Esophagus (tissue), 2 donors: ENCODE data around the gene VPS37B. TPM values are rescaled to one million over a fixed set of nuclear protein-coding genes. Genes with fewer than 3 reads are reported as not detected.

Experiments used
- H3K27ac ChIP-seq, 2 donors: one replicate each; pipeline ENCODE4 v1.5.1; 2013; ENCODE audit warnings: low read depth in 2 of 2, mild to moderate bottlenecking in 2 of 2, inconsistent platforms in 1 of 2, low read length in 1 of 2, moderate library complexity in 1 of 2
- H3K27me3 ChIP-seq, 2 donors: one replicate each; pipeline ENCODE4 v1.6.1; 2013; ENCODE audit warnings: low read length in 2 of 2, control low read depth in 1 of 2, mild to moderate bottlenecking in 1 of 2; ENCODE audit not compliant: insufficient read depth in 2 of 2, control insufficient read depth in 1 of 2
- H3K36me3 ChIP-seq, 2 donors: one replicate each; pipeline ENCODE4 v1.6.1; 2013; ENCODE audit warnings: low read length in 1 of 2; ENCODE audit not compliant: control insufficient read depth in 2 of 2, insufficient read depth in 2 of 2
- H3K4me1 ChIP-seq, 2 donors: one replicate each; pipeline ENCODE4 v1.6.1; 2013; ENCODE audit warnings: low read length in 1 of 2; ENCODE audit not compliant: control insufficient read depth in 2 of 2, insufficient read depth in 2 of 2
- H3K4me3 ChIP-seq, 2 donors: one replicate each; pipeline ENCODE4 v1.5.1; 2013; ENCODE audit warnings: low read length in 2 of 2, mild to moderate bottlenecking in 2 of 2, low read depth in 1 of 2, moderate library complexity in 1 of 2
- H3K9me3 ChIP-seq, 2 donors: one replicate each; pipeline ENCODE4 v1.6.1; 2013; ENCODE audit warnings: mild to moderate bottlenecking in 2 of 2, low read depth in 1 of 2, low read length in 1 of 2, moderate library complexity in 1 of 2; ENCODE audit not compliant: control insufficient read depth in 2 of 2, insufficient read depth in 1 of 2
- WGBS, 2 donors: extraction: QIAGEN DNeasy Blood & Tissue Kit; methylation state at CpG; one replicate each; pipeline ENCODE4 v1.1.7; 2013; 5-methylcytosine and 5-hydroxymethylcytosine counted together
- polyA plus RNA-seq, 2 donors: library from polyadenylated mRNA; stranded (reverse); fragments of 200-250 nt; gene quantifications; one replicate each; pipeline ENCODE4 v1.2.3, GENCODE V29; 2013
- donor health status: healthy with polysubstance abuse.
- donor health status: Bipolar disorder and iron deficiency.

Gene VPS37B
- polyA plus RNA-seq, 2 donors = 50.2 to 81.4 TPM

DNA sequence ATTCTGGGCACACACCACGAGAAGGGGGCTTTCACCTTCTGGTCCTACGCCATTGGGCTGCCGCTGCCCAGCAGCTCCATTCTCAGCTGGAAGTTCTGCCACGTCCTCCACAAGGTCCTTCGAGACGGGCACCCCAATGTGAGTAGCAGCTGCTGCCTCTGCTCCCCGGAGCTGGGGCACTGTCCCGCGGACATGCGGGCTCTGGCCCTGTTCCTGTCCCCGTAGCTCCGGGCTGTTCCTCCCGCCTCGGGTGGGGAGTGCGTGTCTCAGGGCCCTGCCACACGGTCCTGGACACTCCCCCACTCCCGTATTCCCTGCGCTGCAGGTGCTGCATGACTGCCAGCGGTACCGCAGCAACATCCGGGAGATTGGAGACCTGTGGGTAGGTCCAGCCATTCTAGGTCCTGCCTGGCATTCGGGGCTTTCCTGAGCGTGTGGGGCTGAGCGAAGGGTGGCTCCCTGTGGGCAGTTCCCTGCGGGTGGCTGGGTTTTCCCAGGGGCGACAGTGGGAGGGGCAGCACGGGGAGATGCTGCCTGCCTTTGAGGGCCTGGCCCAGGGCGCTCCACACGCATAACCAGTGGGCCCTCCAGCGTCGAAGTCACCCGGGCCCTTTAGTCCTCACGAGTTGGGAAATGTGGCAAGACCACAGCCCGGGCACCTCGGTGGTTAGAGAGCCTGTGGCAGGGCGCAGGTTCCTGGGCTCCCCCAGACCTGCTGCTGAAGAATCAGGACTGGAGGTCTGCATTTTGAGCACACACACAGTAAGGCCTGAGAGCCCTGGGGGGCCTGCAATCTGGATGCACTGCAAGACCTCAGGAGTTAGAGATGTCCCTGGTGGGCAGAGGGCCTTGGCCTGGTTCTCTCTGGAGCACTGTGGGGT lies 47.2 kb downstream of the VPS37B start:
- WGBS, 2 donors = 82 to 89% methylated on average over 33 to 36 of the region's 36 CpGs
- Histone ChIP-seq H3K27me3 (no peaks in the 10 kb centered on the region), H3K27ac (no peak overlapping the region), H3K4me3 (no peak overlapping the region), H3K9me3 (no peaks in the 10 kb centered on the region), H3K36me3 (peaks cover 0 to 14% of the 10 kb centered on the region in 2 donors), H3K4me1 (peaks cover 7 to 17% of the 10 kb centered on the region in 2 donors)

DNA sequence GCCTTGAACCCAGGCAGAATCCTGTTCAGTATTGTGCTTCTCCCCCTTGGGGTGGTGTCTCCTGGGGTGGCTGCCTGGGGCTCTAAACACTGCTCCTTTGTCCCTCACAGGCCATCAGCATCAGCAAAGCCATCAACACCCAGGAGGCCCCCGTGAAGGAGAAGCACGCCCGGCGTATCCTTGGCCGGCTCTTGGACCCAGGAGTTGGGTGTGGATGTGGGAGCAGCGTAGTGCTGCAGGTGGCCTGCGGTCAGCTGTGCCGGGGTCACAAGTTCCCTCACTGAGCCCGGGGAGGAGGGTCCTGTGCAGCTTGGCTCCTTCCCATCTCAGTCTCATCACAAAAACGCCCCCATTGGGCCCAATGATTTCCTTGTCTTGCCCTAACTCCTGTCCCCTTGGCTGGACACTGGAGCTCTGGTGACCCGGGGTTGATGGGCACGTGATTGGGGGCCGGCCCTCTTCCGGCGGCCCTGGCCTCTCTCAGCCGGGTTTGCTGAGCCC lies 48.0 kb downstream of the VPS37B start:
- peaks cover 7 to 14% of the 10 kb centered on the region in 2 donors for H3K4me1 ChIP-seq

DNA sequence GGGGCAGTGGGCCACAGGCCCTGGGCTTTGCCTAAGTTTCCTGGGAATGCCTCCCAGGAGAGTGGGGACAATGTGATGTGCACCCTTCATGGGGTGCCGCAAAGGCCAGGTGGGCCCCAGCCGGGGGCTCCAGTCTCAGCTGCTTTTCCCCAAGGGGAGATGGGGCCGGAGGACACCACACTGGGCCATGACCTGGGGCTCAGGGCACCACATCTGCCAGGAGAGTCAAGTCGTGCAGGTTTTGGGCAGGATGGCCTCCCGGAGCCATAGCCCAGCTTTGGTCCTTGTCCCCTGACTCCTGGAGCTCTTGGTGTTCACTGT lies 48.4 kb downstream of the VPS37B start:
- no peaks in the 10 kb centered on the region for H3K27me3 ChIP-seq
- peaks cover 0 to 14% of the 10 kb centered on the region in 2 donors for H3K36me3 ChIP-seq
- H3K9me3 ChIP-seq = no peaks in the 10 kb centered on the region
- H3K27ac ChIP-seq = no peak overlapping the region
- peaks cover 7 to 13% of the 10 kb centered on the region in 2 donors for H3K4me1 ChIP-seq
- H3K4me3 ChIP-seq = no peak overlapping the region
- 86 to 88% methylated on average over 5 of the region's 5 CpGs for WGBS, 2 donors

More for the DNA sequence above, 48.0 kb downstream of the VPS37B start:
- Histone ChIP-seq H3K9me3 (no peaks in the 10 kb centered on the region), H3K4me3 (no peak overlapping the region), H3K27me3 (no peaks in the 10 kb centered on the region), H3K36me3 (peaks cover 0 to 14% of the 10 kb centered on the region in 2 donors), H3K27ac (no peak overlapping the region)
- WGBS, 2 donors = 89 to 91% methylated on average over 16 of the region's 16 CpGs

DNA sequence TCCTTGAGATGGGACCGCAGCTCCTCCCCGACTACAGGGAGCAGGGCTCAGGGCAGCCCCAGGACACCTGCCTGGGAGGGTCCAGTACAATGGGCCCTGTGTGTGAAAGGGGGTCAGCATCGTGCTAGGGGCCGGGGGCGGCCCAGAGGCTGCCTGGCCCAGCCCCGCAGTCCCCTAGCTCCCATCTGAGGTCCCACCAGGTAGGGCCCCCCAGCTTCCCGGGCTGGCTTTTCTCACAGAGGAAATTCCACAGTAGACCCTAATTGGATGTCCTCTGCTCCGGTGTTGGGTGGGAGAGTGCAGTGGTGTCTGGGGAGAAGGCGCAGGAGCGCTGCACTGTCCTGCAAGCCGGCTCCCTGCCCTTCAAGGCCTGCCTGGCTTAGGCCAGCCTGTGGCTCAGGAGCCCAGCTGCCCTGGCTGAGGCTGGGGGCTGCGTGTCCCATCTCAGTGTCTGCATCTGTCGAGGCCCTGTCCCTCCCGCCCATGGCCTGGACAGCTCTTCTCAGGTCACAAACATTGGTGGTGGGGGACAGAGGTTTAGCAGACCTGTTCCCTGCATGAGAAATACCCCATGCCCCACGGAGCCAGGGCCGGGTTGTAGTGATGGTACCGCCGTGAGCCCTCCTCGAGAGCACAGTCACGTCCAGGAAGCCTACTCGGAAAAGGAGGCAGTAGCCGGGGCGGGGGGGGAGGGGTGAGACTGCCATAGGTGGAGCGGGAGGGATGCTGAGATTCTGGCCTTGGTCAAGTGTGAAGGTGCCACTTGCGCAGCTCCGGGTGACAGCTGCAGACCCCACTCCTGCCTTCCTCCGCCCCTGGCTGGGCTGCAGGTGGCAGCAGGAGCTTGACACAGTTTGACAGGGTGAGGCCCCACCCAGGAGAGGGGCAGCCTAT lies 49.1 kb downstream of the VPS37B start:
- H3K36me3 ChIP-seq = peaks cover 0 to 14% of the 10 kb centered on the region in 2 donors
- WGBS, 2 donors = 89 to 90% methylated on average over 27 of the region's 27 CpGs
- H3K27me3 ChIP-seq = no peaks in the 10 kb centered on the region
- H3K27ac ChIP-seq = no peak overlapping the region
- H3K4me1 ChIP-seq = peaks cover 3 to 8% of the 10 kb centered on the region in 2 donors
- H3K9me3 ChIP-seq = no peaks in the 10 kb centered on the region
- H3K4me3 ChIP-seq = no peak overlapping the region

DNA sequence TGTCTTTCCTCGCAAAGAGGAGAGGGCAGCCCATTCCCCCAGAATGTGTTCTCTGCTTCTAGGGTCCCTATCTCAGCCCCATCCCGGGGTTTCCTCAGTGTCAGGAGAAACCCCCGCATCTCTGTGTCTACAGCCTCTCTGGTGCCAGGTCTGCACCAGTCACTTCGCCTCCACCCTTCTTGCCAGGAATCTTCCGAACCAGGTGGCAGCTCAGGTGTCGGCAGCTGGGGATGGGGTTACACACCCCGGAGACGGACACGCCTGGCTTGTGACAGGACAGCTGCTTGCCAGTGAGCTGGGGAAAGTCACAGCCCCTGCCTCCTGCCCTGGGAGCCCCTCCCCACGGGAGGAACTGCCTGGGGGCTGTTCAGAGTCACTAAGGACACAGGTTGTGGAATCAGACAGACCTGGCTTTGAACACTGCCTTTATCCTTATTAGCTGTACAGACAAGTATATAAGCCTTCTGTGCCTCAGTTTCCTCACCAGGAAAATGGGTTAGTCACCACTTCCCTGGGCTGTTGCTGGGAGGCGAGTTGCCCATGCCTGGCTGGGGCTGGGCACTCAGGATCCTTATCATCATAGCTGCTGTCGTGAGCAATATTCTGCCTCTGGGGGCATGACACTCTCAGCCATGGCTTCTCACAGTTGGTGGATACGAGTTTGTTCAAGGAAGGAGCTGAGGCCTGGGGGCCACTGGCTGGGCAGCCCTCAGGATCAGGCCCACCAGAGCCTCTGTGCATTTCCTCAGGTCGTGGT lies 49.9 kb downstream of the VPS37B start:
- peak overlapping the region in 1 of 2 donors; percentile 14 for H3K27ac ChIP-seq
- H3K4me1 ChIP-seq = peaks cover 3 to 13% of the 10 kb centered on the region in 2 donors
- H3K4me3 ChIP-seq = no peak overlapping the region
- no peaks in the 10 kb centered on the region for H3K9me3 ChIP-seq
- WGBS, 2 donors = 69 to 74% methylated on average over 13 to 14 of the region's 14 CpGs
- H3K27me3 ChIP-seq = no peaks in the 10 kb centered on the region
- peaks cover 0 to 14% of the 10 kb centered on the region in 2 donors for H3K36me3 ChIP-seq

DNA sequence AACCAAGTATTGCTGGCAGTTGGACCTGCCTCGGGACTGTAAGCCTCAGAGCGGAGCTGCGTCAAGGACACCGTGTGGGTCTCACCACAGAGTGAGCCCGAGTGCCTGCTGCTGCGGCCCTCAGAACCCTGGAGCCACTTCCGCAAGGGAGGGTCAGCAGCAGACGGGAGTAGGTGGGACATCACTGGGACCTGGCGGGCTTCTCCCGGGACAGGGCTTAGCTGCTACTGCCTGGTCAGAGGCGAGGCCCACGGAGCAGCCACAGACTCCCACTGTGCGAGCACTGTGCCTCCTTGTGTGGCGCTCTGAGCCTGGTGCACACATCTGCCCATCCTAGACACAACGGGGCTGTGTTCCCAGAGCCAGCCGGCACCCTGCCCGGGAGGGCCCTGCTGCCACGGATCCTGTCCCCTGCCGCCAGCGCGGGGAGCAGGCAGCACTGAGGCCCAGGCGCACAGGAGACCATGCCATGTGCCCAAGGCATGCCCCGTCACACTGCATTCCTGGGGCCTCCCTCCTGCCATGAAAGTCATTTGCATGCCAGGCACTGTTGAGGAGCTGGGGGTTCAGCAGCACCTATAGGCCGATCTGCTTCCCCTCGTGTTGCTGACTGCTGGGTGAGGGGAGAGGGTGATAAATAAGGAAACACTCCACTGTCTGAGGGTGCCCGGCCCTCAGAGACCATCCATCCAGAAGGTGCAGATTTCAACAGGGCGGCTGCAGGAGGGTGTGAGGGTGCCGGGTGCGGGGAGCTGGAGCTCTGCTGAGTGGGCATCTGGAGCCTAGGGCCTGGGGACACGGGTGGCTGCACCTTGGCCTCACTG lies 50.7 kb downstream of the VPS37B start:
- Histone ChIP-seq H3K27ac (no peak overlapping the region), H3K36me3 (peaks cover 0 to 11% of the 10 kb centered on the region in 2 donors), H3K27me3 (no peaks in the 10 kb centered on the region), H3K4me3 (no peak overlapping the region), H3K4me1 (peaks cover 3 to 18% of the 10 kb centered on the region in 2 donors), H3K9me3 (no peaks in the 10 kb centered on the region)
- 75 to 78% methylated on average over 29 to 30 of the region's 30 CpGs for WGBS, 2 donors

DNA sequence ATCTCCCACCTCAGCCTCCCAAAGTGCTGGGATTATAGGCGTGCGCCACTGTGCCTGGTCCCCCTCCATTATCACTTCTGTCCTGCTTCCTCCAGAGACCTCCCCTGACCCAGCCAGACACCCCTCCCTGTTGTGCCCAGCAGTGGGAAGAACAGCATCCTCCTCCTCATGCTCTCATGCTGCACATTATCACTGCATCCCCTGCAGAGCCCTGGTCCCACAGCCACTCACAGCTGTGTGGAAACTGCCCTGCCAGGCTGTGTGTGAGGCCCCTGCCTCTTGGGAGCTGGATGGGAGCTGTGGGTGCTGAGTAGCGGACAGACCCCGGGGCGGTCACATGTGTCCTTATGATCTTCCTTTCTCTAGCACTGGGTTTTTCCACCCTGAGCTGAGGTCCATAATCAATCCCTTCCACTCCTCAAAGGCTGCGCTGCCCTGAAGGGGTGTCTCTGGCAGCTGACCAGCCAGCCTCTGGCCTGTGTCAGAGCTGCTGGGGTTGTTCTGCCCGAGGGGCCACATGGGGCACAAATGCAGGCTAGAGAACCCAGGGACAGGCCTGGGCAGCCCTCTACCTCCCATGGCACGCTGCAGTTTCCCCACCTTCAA lies 51.5 kb downstream of the VPS37B start:
- H3K27ac ChIP-seq = no peak overlapping the region
- H3K9me3 ChIP-seq = no peaks in the 10 kb centered on the region
- H3K4me3 ChIP-seq = no peak overlapping the region
- peaks cover 0 to 11% of the 10 kb centered on the region in 2 donors for H3K36me3 ChIP-seq
- no peaks in the 10 kb centered on the region for H3K27me3 ChIP-seq
- H3K4me1 ChIP-seq = peaks cover 3 to 22% of the 10 kb centered on the region in 2 donors
- 79 to 83% methylated on average over 8 of the region's 8 CpGs for WGBS, 2 donors

DNA sequence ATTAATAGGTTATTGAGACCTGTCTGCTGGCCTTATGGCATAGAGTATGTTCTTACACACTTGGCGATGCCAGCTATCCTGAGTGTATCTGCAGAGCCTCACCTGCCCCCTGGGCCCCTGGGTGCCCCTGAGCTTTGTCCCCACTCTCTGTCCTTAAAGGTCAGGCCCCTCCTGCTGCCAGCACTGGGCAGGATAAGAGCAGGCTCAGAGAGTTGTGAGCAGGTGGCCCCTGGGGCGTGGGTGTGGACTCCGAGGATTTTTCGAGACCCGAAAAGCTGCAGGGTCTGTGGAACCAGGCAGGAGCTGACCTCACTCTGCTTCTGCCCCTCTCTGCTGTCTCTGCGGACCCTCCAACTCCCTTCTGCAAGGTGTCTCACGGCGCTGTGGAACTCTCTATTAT lies 52.5 kb downstream of the VPS37B start:
- 76 to 83% methylated on average over 8 of the region's 8 CpGs for WGBS, 2 donors
- Histone ChIP-seq H3K27me3 (no peaks in the 10 kb centered on the region), H3K4me1 (peaks cover 3 to 25% of the 10 kb centered on the region in 2 donors), H3K36me3 (peaks cover 0 to 4% of the 10 kb centered on the region in 2 donors), H3K4me3 (no peak overlapping the region), H3K27ac (no peak overlapping the region), H3K9me3 (no peaks in the 10 kb centered on the region)
